ENCODE measurements around the gene SEZ6L.
A peak's percentile ranks its signal among the peaks of the same experiment; 100 is the strongest.

SEZ6L gene

GRCh38 chr22:26169315-26170111 is at the start of gene SEZ6L:
Gene SEZ6L (plus strand): TSS chr22:26169462. CDS start chr22:26169670, 208 bp downstream.
- DNase-seq, result no peak

- DNase-seq, result no peak
Measured at GRCh38 chr22:26122920-26123468, 46.3 kb upstream of the SEZ6L start.

- DNase-seq, result no peak
Measured at GRCh38 chr22:26124991-26125725, 44.1 kb upstream of the SEZ6L start.

GRCh38 chr22:26127126-26127525 is 42.1 kb upstream of the SEZ6L start:
- no peak for DNase-seq

GRCh38 chr22:26127556-26127955 is 41.7 kb upstream of the SEZ6L start:
- no peak for DNase-seq

GRCh38 chr22:26131589-26132154 is 37.6 kb upstream of the SEZ6L start:
- DNase-seq, result no peak

GRCh38 chr22:26134654-26135330 is 34.5 kb upstream of the SEZ6L start:
- no peak for DNase-seq

GRCh38 chr22:26135806-26136205 is 33.5 kb upstream of the SEZ6L start:
- no peak for DNase-seq

GRCh38 chr22:26139310-26139709 is 30.0 kb upstream of the SEZ6L start:
- DNase-seq, result no peak

GRCh38 chr22:26141831-26142230 is 27.4 kb upstream of the SEZ6L start:
- no peak for DNase-seq

GRCh38 chr22:26143806-26144325 is 25.4 kb upstream of the SEZ6L start:
- no peak for DNase-seq

- DNase-seq, result no peak
Measured at GRCh38 chr22:26159886-26160285, 9.4 kb upstream of the SEZ6L start.

GRCh38 chr22:26161746-26162145 is 7.5 kb upstream of the SEZ6L start:
- no peak for DNase-seq

- DNase-seq, result no peak
Measured at GRCh38 chr22:26162926-26163325, 6.3 kb upstream of the SEZ6L start.

GRCh38 chr22:26164174-26164573 is 5.1 kb upstream of the SEZ6L start:
- no peak for DNase-seq

- DNase-seq, result no peak
Measured at GRCh38 chr22:26168330-26168851, 871 bp upstream of the SEZ6L start.

- DNase-seq, result no peak
Measured at GRCh38 chr22:26168939-26169314, 335 bp upstream of the SEZ6L start.

- DNase-seq, result no peak
Measured at GRCh38 chr22:26170112-26170492, 840 bp downstream of the SEZ6L start.

- no peak for DNase-seq
Measured at GRCh38 chr22:26170795-26171580, 1.7 kb downstream of the SEZ6L start.

GRCh38 chr22:26172389-26172990 is 3.2 kb downstream of the SEZ6L start:
- DNase-seq, result peak; percentile 2

- no peak for DNase-seq
Measured at GRCh38 chr22:26174280-26174679, 5.0 kb downstream of the SEZ6L start.
